ENCODE results near the gene SH2D3C.

SH2D3C gene

DNA sequence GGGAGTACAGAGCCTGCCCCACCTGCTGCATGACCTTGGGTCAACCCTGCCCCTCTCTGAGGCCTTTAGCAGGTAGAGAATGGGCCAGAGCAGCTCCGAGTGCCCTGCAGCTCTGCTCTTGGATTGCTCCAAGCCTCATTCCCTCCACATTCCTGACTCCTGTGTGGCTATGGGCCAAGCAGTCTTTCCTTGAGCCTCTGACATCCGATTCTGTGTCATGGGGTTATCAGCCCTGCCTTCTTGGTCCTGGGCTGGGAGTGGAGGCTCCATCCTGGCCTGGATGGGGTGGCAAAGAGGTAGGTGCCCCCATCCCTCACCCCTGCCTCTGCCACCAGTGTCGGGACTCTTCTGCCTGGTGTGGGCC, 37.9 kb upstream of the SH2D3C start:
- Histone ChIP-seq H3K9me3 (ENCODE audit: control insufficient read depth, insufficient read depth, low read depth, low read length) (no peaks in the 10 kb centered on the region), H3K4me1 (ENCODE audit: control insufficient read depth, insufficient read depth, low read length) (no peaks in the 10 kb centered on the region), H3K4me3 (ENCODE audit: low read depth, low read length) (no peak overlapping the region), H3K36me3 (ENCODE audit: control insufficient read depth in 2 of 2, insufficient read depth in 1 of 2, low read length in 2 of 2) (peaks cover 0 to 35% of the 10 kb centered on the region in 2 experiments; a peak in 2 of 3 replicates), H3K27ac (ENCODE audit: extremely low read depth, low read depth, low read length) (no peak overlapping the region)
- TF ChIP-seq, protein P1, sequence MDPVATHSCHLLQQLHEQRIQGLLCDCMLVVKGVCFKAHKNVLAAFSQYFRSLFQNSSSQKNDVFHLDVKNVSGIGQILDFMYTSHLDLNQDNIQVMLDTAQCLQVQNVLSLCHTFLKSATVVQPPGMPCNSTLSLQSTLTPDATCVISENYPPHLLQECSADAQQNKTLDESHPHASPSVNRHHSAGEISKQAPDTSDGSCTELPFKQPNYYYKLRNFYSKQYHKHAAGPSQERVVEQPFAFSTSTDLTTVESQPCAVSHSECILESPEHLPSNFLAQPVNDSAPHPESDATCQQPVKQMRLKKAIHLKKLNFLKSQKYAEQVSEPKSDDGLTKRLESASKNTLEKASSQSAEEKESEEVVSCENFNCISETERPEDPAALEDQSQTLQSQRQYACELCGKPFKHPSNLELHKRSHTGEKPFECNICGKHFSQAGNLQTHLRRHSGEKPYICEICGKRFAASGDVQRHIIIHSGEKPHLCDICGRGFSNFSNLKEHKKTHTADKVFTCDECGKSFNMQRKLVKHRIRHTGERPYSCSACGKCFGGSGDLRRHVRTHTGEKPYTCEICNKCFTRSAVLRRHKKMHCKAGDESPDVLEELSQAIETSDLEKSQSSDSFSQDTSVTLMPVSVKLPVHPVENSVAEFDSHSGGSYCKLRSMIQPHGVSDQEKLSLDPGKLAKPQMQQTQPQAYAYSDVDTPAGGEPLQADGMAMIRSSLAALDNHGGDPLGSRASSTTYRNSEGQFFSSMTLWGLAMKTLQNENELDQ (tag by site-specific recombination; IDR thresholded peaks at IDR 0.05; ENCODE audit: low read depth) = no peak
- TF ChIP-seq, protein P2, sequence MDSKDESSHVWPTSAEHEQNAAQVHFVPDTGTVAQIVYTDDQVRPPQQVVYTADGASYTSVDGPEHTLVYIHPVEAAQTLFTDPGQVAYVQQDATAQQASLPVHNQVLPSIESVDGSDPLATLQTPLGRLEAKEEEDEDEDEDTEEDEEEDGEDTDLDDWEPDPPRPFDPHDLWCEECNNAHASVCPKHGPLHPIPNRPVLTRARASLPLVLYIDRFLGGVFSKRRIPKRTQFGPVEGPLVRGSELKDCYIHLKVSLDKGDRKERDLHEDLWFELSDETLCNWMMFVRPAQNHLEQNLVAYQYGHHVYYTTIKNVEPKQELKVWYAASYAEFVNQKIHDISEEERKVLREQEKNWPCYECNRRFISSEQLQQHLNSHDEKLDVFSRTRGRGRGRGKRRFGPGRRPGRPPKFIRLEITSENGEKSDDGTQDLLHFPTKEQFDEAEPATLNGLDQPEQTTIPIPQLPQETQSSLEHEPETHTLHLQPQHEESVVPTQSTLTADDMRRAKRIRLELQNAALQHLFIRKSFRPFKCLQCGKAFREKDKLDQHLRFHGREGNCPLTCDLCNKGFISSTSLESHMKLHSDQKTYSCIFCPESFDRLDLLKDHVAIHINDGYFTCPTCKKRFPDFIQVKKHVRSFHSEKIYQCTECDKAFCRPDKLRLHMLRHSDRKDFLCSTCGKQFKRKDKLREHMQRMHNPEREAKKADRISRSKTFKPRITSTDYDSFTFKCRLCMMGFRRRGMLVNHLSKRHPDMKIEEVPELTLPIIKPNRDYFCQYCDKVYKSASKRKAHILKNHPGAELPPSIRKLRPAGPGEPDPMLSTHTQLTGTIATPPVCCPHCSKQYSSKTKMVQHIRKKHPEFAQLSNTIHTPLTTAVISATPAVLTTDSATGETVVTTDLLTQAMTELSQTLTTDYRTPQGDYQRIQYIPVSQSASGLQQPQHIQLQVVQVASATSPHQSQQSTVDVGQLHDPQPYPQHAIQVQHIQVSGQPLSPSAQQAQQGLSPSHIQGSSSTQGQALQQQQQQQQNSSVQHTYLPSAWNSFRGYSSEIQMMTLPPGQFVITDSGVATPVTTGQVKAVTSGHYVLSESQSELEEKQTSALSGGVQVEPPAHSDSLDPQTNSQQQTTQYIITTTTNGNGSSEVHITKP (tag by site-specific recombination; IDR thresholded peaks at IDR 0.05) = no peak
- TF ChIP-seq ZNF600 (tag by site-specific recombination; IDR thresholded peaks at IDR 0.05) (no peak), ZNF146 (tag by site-specific recombination; IDR thresholded peaks at IDR 0.05) (no peak), SCRT2 (tag by site-specific recombination; IDR thresholded peaks at IDR 0.05) (no peak), ZNF10 (tag by site-specific recombination; IDR thresholded peaks at IDR 0.05) (no peak), KLF8 (tag by site-specific recombination; IDR thresholded peaks at IDR 0.05) (no peak), ZNF624 (tag by site-specific recombination; IDR thresholded peaks at IDR 0.05) (no peak), SP7 (tag by site-specific recombination; IDR thresholded peaks at IDR 0.05) (no peak), ZNF549 (tag by site-specific recombination; IDR thresholded peaks at IDR 0.05) (no peak), MYNN (tag by site-specific recombination; IDR thresholded peaks at IDR 0.05; ENCODE audit: borderline replicate concordance) (no peak)
- TF ChIP-seq, protein P3, sequence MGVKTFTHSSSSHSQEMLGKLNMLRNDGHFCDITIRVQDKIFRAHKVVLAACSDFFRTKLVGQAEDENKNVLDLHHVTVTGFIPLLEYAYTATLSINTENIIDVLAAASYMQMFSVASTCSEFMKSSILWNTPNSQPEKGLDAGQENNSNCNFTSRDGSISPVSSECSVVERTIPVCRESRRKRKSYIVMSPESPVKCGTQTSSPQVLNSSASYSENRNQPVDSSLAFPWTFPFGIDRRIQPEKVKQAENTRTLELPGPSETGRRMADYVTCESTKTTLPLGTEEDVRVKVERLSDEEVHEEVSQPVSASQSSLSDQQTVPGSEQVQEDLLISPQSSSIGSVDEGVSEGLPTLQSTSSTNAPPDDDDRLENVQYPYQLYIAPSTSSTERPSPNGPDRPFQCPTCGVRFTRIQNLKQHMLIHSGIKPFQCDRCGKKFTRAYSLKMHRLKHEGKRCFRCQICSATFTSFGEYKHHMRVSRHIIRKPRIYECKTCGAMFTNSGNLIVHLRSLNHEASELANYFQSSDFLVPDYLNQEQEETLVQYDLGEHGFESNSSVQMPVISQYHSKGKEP (tag by site-specific recombination; IDR thresholded peaks at IDR 0.05) = no peak
- TF ChIP-seq, protein P4, sequence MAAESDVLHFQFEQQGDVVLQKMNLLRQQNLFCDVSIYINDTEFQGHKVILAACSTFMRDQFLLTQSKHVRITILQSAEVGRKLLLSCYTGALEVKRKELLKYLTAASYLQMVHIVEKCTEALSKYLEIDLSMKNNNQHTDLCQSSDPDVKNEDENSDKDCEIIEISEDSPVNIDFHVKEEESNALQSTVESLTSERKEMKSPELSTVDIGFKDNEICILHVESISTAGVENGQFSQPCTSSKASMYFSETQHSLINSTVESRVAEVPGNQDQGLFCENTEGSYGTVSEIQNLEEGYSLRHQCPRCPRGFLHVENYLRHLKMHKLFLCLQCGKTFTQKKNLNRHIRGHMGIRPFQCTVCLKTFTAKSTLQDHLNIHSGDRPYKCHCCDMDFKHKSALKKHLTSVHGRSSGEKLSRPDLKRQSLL (tag by site-specific recombination; IDR thresholded peaks at IDR 0.05) = no peak
- TF ChIP-seq, protein P5, sequence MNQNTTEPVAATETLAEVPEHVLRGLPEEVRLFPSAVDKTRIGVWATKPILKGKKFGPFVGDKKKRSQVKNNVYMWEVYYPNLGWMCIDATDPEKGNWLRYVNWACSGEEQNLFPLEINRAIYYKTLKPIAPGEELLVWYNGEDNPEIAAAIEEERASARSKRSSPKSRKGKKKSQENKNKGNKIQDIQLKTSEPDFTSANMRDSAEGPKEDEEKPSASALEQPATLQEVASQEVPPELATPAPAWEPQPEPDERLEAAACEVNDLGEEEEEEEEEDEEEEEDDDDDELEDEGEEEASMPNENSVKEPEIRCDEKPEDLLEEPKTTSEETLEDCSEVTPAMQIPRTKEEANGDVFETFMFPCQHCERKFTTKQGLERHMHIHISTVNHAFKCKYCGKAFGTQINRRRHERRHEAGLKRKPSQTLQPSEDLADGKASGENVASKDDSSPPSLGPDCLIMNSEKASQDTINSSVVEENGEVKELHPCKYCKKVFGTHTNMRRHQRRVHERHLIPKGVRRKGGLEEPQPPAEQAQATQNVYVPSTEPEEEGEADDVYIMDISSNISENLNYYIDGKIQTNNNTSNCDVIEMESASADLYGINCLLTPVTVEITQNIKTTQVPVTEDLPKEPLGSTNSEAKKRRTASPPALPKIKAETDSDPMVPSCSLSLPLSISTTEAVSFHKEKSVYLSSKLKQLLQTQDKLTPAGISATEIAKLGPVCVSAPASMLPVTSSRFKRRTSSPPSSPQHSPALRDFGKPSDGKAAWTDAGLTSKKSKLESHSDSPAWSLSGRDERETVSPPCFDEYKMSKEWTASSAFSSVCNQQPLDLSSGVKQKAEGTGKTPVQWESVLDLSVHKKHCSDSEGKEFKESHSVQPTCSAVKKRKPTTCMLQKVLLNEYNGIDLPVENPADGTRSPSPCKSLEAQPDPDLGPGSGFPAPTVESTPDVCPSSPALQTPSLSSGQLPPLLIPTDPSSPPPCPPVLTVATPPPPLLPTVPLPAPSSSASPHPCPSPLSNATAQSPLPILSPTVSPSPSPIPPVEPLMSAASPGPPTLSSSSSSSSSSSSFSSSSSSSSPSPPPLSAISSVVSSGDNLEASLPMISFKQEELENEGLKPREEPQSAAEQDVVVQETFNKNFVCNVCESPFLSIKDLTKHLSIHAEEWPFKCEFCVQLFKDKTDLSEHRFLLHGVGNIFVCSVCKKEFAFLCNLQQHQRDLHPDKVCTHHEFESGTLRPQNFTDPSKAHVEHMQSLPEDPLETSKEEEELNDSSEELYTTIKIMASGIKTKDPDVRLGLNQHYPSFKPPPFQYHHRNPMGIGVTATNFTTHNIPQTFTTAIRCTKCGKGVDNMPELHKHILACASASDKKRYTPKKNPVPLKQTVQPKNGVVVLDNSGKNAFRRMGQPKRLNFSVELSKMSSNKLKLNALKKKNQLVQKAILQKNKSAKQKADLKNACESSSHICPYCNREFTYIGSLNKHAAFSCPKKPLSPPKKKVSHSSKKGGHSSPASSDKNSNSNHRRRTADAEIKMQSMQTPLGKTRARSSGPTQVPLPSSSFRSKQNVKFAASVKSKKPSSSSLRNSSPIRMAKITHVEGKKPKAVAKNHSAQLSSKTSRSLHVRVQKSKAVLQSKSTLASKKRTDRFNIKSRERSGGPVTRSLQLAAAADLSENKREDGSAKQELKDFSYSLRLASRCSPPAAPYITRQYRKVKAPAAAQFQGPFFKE (tag by site-specific recombination; IDR thresholded peaks at IDR 0.05; ENCODE audit: borderline replicate concordance) = no peak
- TF ChIP-seq, protein P6, sequence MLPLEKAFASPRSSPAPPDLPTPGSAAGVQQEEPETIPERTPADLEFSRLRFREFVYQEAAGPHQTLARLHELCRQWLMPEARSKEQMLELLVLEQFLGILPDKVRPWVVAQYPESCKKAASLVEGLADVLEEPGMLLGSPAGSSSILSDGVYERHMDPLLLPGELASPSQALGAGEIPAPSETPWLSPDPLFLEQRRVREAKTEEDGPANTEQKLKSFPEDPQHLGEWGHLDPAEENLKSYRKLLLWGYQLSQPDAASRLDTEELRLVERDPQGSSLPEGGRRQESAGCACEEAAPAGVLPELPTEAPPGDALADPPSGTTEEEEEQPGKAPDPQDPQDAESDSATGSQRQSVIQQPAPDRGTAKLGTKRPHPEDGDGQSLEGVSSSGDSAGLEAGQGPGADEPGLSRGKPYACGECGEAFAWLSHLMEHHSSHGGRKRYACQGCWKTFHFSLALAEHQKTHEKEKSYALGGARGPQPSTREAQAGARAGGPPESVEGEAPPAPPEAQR (tag by site-specific recombination; IDR thresholded peaks at IDR 0.05) = no peak
- TF ChIP-seq, protein P7, sequence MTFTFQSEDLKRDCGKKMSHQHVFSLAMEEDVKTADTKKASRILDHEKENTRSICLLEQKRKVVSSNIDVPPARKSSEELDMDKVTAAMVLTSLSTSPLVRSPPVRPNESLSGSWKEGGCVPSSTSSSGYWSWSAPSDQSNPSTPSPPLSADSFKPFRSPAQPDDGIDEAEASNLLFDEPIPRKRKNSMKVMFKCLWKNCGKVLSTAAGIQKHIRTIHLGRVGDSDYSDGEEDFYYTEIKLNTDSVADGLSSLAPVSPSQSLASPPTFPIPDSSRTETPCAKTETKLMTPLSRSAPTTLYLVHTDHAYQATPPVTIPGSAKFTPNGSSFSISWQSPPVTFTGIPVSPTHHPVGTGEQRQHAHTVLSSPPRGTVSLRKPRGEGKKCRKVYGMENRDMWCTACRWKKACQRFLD (tag by site-specific recombination; IDR thresholded peaks at IDR 0.05) = no peak
- ChIA-PET CTCF (no interaction called here), POLR2A (interaction anchor here (0.8 kb wide), 1 partner anchor 15 kb away, joined by 7 read pairs; no protein-coding TSS in a partner anchor)

All from HEK293 (cell line).